Astrocyte of the hippocampus (primary cell): ENCODE measurements around the gene EPN3.

ENCODE experiments used
- DNase-seq: peaks from one replicate; pipeline ENCODE4 v3.0.0; 2011; ENCODE audit warnings: low read depth, low spot score

Gene EPN3

GRCh38 chr17:50532452-50533024 is at the start of gene EPN3:
TSS of gene EPN3 (plus strand) at chr17:50532735. CDS start at chr17:50536557, 3,822 bp downstream.
- DNase-seq, result no peak

GRCh38 chr17:50483266-50483665 is 49.3 kb upstream of the EPN3 start:
- DNase-seq, result no peak

- DNase-seq, result no peak
Measured at GRCh38 chr17:50484386-50485155, 48.0 kb upstream of the EPN3 start.

- no peak for DNase-seq
Measured at GRCh38 chr17:50487213-50488096, 45.1 kb upstream of the EPN3 start.

- no peak for DNase-seq
Measured at GRCh38 chr17:50488880-50489279, 43.7 kb upstream of the EPN3 start.

GRCh38 chr17:50491505-50491904 is 41.0 kb upstream of the EPN3 start:
- no peak for DNase-seq

GRCh38 chr17:50492214-50492613 is 40.3 kb upstream of the EPN3 start:
- DNase-seq, result no peak

GRCh38 chr17:50493744-50494143 is 38.8 kb upstream of the EPN3 start:
- no peak for DNase-seq

- no peak for DNase-seq
Measured at GRCh38 chr17:50495217-50495823, 37.2 kb upstream of the EPN3 start.

GRCh38 chr17:50495918-50496317 is 36.6 kb upstream of the EPN3 start:
- DNase-seq, result peak; percentile 39

GRCh38 chr17:50498021-50498874 is 34.3 kb upstream of the EPN3 start:
- no peak for DNase-seq

- no peak for DNase-seq
Measured at GRCh38 chr17:50499270-50499669, 33.3 kb upstream of the EPN3 start.

GRCh38 chr17:50499721-50500120 is 32.8 kb upstream of the EPN3 start:
- DNase-seq, result no peak

- no peak for DNase-seq
Measured at GRCh38 chr17:50501054-50501453, 31.5 kb upstream of the EPN3 start.

- no peak for DNase-seq
Measured at GRCh38 chr17:50502301-50502990, 30.1 kb upstream of the EPN3 start.

- DNase-seq, result no peak
Measured at GRCh38 chr17:50505591-50506130, 26.9 kb upstream of the EPN3 start.

- no peak for DNase-seq
Measured at GRCh38 chr17:50506298-50506697, 26.2 kb upstream of the EPN3 start.

GRCh38 chr17:50507871-50508572 is 24.5 kb upstream of the EPN3 start, which contains the start of gene MYCBPAP:
TSS of gene MYCBPAP (plus strand) at chr17:50508439. CDS start at chr17:50508675, 236 bp downstream.
- DNase-seq, result peak; percentile 91
